Heart left ventricle (tissue), 13 donors: ENCODE results near the gene CDCP2.

Source experiments
- CTCF ChIP-seq, 12 donors: fragments of 200-600 bp; sonication (generic) in 4 of 12; IDR thresholded peaks; one replicate each; pipeline versions ENCODE4 v1.5.0 to v1.8.0; 2018 to 2022; ENCODE audit warnings: antibody characterized with exemption in 12 of 12, mild to moderate bottlenecking in 5 of 12
- POLR2A ChIP-seq, 2 donors: fragments of 450-650 bp; IDR thresholded peaks; one replicate each; pipeline ENCODE4 v1.6.1; 2017; ENCODE audit warnings: antibody characterized with exemption in 2 of 2, mild to moderate bottlenecking in 2 of 2, moderate library complexity in 2 of 2
- donor health status: ischemic (EF 13 %, LVEDD 7.1; RV severe dilation, severe dysfunction).
- donor health status: DM: no; HTN: yes; CAD: no.
- donor health status: DM: no; HTN: no; CAD: no.
- donor health status: ischemic (EF 25% LVEDD 6.9; RV normal size, moderate dysfunction).
- donor health status: ischemic (EF 25% LVEDD 5.7; RV mildly dilated, moderate dysfunction).
- donor health status: ischemic (EF 35%, LVEDD 5.7; RV mildly dilated, moderate dysfunction).
- donor health status: nonischemic (EF 11% LVEDD 7.7; RV severe dilation, severe dysfunction).
- donor health status: DM: yes; HTN: yes; CAD: no.
- donor health status: PGD.
- donor health status: ischemic (EF 29% LVEDD 5.4; RV normal size, mild dysfunction).
- donor health status: nonischemic (EF 23%, LVEDD 6.1; RV moderate dilation, normal function).

GRCh38 chr1:54094001-54094729 is 58.6 kb downstream of the CDCP2 start:
- TF ChIP-seq CTCF (IDR thresholded peaks at IDR 0.05), result no peak
- no peak for TF ChIP-seq POLR2A (IDR thresholded peaks at IDR 0.05)
